Fibroblast of skin of back (primary cell): Measurements from ENCODE around the gene HRG. TPM values are rescaled to one million over a fixed set of nuclear protein-coding genes. Genes with fewer than 3 reads are reported as not detected.
"Not testable (repeated sequence)": the region's sequence is repeated elsewhere in the genome, so short reads cannot be mapped to it uniquely, and the experiment has no call there.

Experiments used
- DNase-seq: peaks from one replicate; pipeline ENCODE4 v3.0.0-alpha.2; 2013
- polyA plus RNA-seq, 2 experiments: library from polyadenylated mRNA; unstranded; fragments of 120-200 nt; gene quantifications; one replicate each; pipeline ENCODE4 v1.2.1, GENCODE V29; 2013; ENCODE audit not compliant: insufficient read length in 2 of 2

Gene HRG, protein sequence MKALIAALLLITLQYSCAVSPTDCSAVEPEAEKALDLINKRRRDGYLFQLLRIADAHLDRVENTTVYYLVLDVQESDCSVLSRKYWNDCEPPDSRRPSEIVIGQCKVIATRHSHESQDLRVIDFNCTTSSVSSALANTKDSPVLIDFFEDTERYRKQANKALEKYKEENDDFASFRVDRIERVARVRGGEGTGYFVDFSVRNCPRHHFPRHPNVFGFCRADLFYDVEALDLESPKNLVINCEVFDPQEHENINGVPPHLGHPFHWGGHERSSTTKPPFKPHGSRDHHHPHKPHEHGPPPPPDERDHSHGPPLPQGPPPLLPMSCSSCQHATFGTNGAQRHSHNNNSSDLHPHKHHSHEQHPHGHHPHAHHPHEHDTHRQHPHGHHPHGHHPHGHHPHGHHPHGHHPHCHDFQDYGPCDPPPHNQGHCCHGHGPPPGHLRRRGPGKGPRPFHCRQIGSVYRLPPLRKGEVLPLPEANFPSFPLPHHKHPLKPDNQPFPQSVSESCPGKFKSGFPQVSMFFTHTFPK
- polyA plus RNA-seq (2013, experiment 1 of 2; ENCODE audit: insufficient read length), result not detected
- not detected for polyA plus RNA-seq (2013, experiment 2 of 2; ENCODE audit: insufficient read length)

DNA sequence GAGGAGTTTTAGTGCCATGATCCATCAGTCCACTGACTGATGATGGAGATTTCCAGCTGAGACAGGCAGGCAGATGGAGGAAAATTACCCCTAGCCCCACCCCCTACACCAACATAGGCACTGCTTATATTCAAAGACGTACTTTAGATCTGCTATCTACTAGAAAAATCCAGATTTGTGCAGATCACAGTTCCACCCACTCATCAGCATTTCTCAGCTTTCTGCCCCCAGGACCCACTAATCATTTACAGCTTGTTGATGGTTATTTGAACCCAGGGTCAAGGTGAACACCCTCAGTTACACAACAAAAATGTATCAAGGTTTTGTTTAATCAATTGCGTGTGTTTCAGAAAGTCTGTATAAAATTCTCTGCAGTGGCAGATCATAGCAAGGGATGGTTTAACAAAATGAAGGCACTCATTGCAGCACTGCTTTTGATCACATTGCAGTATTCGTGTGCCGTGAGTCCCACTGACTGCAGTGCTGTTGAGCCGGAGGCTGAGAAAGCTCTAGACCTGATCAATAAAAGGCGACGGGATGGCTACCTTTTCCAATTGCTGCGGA is at the start of gene HRG:
Gene HRG (plus strand): TSS at position 390 of the 564 bp plus-strand sequence. CDS start 18 bp downstream, at position 408.
- no peak for DNase-seq

DNA sequence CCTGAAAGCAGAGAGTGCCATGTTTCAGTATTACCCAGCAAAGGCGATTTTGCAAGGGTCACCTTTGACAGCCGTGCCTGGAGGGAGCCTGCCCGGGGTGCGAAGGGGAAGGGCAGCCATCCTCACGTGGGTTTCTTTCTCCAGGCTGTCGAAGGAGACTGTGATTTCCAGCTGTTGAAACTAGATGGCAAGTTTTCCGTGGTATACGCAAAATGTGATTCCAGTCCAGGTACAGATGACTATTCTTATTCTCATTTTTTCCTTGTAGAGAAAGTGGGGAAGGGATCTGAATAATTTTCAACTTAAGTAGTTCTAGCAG is 49.6 kb upstream of the HRG start:
- no peak for DNase-seq

- DNase-seq, result peak; percentile 95
Observed at GRCh38 chr3:186617036-186617946, 48.5 kb upstream of the HRG start.

DNA sequence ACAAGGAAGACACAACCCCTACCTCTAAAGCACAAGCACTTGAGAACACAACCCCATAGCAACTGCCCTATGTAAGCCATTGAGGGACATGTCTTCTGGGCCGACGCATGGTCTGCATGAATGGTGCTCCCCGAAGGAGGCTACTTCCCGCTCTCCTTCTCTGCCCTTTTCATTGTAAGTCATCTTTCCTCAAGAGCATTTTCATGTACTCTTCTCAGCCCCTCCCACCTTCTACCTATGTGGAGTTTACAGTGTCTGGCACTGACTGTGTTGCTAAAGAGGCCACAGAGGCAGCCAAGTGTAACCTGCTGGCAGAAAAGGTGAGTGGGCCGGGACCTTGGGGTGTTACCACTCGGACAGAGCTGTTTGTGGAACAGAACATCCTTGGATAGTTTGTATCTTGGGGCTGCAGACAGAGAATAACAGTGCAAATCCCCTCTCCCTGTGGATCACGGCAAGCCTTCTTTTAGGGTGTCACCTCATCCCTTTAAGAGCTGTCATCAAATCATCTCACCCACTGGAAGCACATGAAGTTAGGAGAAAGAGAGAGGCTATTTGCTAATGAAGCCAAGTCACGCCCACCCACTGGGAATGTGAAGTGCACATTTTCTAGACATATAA is 47.4 kb upstream of the HRG start:
- no peak for DNase-seq

DNA sequence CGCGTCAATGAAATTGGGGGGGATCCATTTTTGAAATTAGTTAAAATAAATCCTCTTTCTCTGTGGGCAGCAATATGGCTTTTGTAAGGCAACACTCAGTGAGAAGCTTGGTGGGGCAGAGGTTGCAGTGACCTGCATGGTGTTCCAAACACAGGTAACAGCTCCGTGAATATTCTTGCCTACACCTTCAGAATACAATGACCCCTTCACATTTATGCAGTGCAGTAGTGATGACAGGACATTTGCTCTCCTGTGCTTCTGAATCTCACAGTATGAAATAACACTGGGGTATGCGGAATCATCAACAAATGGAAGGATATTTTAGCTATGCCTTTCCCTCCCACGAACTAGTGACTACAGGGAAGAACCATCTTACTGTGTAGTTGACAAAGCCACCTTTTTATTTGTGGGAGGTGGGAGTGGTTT is 46.0 kb upstream of the HRG start:
- DNase-seq, result no peak

- no peak for DNase-seq
Observed at GRCh38 chr3:186620213-186621092, 45.4 kb upstream of the HRG start.

DNA sequence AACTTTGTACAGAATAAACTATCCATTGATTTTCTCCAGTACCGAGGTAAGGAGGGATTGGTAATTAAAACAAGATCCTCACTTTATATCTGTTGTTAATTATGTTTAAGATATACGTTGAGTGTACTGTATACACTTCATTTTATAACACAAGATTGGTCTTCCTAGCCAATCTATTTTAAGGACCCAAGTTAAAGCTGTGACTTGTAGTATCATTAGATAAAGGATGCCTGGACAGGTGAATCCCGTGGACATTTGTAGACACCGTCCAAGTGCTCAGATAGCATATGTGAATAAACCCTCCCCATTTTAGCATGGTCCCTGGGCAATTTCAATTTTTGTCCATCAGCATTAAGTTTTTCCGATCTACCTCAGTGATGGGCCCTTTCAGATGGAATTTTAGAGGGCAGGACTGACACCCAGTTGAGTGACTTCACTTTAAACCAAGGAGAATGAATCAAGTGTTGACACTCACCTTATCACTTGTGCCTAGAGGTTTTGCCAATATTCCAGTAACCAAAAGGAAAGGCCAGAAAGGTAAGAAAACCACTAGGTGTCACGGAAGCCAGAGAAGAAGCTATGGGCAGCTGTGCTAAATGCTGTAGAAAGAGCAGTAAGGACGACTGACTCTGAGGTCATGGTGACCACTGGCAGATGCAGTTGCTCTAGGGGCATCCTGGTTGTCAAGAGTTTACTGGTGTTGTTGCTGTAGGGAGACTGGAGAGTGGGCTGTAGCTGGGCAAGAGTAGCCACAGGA is 43.7 kb upstream of the HRG start:
- DNase-seq, result no peak

GRCh38 chr3:186622651-186623310 is 43.0 kb upstream of the HRG start:
- DNase-seq, result no peak

DNA sequence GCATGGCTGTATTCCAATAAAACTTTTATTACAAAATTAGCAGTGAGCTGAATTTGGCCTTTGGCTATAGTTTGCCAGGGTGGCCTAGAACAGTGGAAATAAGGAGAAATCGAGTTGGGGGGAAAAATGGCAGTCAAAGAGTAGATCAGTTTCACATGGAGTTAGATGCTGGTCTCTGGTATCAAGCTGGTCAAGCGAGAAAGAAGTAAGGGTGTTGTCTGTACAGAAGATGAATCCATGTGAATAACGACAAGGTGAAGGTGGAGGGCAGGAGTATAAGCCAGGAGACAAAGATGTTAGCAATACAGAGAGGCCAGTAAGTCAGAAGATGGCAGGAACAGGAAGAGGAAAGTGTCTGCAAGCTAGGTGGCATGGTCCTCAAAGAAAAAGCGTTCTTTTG is 41.2 kb upstream of the HRG start:
- DNase-seq, result no peak

DNA sequence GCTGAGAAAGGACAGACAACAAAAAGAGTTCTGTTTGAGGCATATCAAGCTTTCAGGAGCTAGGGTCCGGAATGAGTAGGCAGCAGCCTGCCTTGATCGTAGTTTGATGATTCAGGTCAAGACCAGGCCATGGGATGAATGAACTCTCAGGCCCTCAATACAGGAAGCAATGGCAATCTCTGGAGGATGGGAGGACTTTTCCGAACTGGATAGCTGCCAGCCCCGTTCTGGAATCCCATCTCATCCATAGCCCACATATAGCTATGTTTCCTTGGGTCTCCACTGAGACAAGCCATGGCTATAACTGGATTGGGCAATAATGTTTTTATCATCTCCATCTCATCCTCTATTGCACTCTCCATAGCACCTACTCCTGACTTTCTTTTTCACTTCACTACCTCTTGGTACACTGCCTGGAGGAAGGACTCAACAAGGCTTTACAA is 40.2 kb upstream of the HRG start:
- DNase-seq, result no peak

DNA sequence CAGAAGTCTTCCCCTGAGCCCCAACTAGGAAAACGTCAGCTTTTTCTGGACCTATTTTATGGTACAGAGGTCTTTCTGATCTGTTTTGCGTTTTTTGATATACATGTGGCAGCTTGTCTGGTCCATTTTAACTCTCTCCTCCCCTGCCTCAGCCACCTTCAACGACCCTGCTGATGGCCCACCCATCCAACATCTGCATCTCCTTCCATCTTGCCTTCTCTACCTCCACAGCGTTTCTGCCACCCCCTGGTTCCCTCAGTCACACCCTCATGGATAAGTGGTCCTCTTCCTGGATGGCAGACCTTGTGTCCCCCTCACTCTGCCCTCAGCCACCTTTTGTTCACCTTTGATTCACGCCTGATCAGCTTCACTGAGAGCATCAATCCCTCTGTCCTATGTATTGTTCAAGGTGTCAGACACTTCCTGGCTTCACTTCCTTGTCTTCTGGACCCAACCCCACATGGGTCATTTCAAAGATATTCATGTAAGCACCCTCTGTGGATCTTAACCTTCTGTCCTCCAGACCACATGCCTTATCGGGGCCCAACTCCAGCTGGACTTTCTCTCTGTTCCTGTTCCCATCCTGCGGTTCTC is 39.5 kb upstream of the HRG start:
- DNase-seq, result no peak

DNA sequence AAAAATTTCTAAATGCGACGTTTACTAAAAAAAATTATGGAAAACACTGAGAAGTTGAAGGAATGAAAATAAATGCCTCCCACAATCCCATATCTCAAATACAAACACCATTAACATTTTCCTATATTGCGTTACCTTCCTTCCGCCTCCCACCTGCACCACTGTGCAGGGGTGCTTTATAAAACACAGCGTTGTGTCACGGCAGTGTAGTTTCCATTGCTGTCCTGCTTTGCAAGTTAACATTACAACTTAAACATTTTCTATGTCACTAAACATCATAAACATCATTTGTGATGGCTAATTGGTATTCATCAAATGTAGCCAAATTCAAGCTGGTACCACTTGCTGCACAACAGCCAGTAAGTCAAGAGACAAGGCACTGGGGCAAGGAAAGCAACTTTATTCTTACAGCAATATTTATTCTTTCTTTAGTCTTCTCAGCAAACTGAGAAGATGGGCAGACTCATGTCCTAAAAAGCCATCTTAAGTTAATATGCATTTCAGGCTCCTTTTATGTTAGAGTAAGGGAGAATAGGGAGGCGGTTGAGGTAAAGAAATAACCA is 37.9 kb upstream of the HRG start:
- no peak for DNase-seq

- DNase-seq, result no peak
Observed at GRCh38 chr3:186628756-186629155, 37.1 kb upstream of the HRG start.

GRCh38 chr3:186630950-186631641 is 34.7 kb upstream of the HRG start:
- no peak for DNase-seq

- no peak for DNase-seq
Observed at GRCh38 chr3:186633481-186633880, 32.3 kb upstream of the HRG start.

- not testable (repeated sequence) for DNase-seq
Observed at GRCh38 chr3:186634207-186634606, 31.6 kb upstream of the HRG start.

GRCh38 chr3:186635532-186635931 is 30.3 kb upstream of the HRG start:
- DNase-seq, result no peak

- DNase-seq, result no peak
Observed at GRCh38 chr3:186636536-186636935, 29.3 kb upstream of the HRG start.

- DNase-seq, result no peak
Observed at GRCh38 chr3:186637686-186638085, 28.1 kb upstream of the HRG start.
